Activated naive CD4-positive, alpha-beta T cell treated with anti-CD3 and anti-CD28 coated beads, Interleukin-2, amount 50 U/mL, for 24 hours (primary cell): ENCODE results near the gene FGR.

ENCODE experiments used
- H3K27ac Mint-ChIP-seq: one replicate; pipeline ENCODE4 v1.8.0; 2021; ENCODE audit warnings: mild to moderate bottlenecking, mixed read lengths
- H3K27me3 Mint-ChIP-seq: one replicate; pipeline ENCODE4 v1.8.0; 2021; ENCODE audit warnings: mixed read lengths
- H3K36me3 Mint-ChIP-seq: one replicate; pipeline ENCODE4 v1.8.0; 2021; ENCODE audit warnings: mixed read lengths
- H3K4me1 Mint-ChIP-seq: one replicate; pipeline ENCODE4 v1.8.0; 2021; ENCODE audit warnings: mixed read lengths
- H3K4me3 Mint-ChIP-seq: one replicate; pipeline ENCODE4 v1.8.0; 2021; ENCODE audit warnings: mild to moderate bottlenecking, mixed read lengths
- H3K9me3 Mint-ChIP-seq: one replicate; pipeline ENCODE4 v1.8.0; 2021; ENCODE audit warnings: mixed read lengths

FGR gene

DNA sequence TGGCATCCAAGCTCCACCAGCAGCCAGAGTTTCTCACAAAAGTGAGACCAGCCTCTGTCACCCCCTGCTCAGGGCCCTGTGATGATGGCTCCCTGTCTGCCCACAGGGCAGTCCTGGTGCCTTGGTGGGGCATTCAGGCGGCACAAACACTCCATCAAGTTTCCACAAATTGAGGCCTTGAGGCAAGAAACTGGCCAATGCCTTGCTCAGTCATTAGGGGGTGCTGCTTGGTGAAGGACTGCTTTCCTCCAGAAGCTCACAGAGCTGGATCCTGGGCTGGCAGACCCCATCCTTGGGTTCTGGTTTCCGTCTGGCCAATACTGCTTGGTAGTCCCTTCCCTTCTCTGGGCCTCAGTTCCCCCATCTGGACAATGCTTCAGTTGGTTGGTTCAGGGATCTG lies 18.5 kb downstream of the FGR start:
- no peaks in the 10 kb centered on the region for H3K36me3 Mint-ChIP-seq

DNA sequence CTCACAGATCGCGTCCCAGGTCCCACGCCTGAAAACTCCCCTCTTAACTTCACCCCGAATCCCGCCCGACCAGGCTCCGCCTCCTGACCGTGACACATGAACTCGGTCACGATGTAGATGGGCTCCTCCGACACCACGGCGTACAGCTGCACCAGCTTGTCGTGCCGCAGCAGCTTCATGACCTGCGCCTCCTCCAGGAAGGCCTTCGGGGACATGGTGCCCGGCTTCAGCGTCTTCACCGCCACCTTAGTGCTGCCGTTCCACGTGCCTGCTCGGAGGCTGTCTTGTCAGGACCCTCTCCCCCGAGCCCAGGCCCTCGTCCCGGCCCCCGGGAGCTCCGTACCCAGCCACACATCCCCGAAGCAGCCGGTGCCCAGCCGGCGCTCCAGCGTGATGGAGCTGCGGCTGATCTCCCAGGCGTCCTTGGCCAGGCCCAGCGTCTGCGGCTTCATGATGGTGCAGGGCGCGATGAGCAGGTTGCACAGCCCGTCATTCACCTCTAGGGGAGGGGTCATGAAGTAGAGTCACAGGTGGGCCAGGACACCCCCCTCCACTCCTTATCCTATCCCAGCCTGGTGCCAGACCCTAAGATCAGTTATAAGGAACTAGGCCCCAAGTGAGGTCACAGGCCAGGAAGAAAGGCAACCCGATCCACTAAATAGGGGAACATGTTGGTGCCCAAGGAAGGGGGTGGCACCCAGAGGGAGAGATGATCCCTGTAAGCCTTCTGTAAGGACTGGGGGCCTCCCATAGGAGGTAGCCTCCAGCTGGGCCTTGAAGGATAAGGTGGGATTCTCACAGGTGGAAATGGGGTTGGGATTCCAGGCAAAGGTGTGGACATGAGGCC lies 19.4 kb downstream of the FGR start:
- no peak overlapping the region for H3K4me3 Mint-ChIP-seq
- peak overlapping the region; percentile 93 for H3K27ac Mint-ChIP-seq
- H3K36me3 Mint-ChIP-seq: no peaks in the 10 kb centered on the region
- H3K27me3 Mint-ChIP-seq: no peaks in the 10 kb centered on the region
- H3K4me1 Mint-ChIP-seq: peaks cover 74% of the 10 kb centered on the region
- H3K9me3 Mint-ChIP-seq: no peaks in the 10 kb centered on the region

More for the DNA sequence above, 18.5 kb downstream of the FGR start:
- no peaks in the 10 kb centered on the region for H3K27me3 Mint-ChIP-seq
- H3K4me3 Mint-ChIP-seq: no peak overlapping the region
- H3K9me3 Mint-ChIP-seq: no peaks in the 10 kb centered on the region
- peaks cover 68% of the 10 kb centered on the region for H3K4me1 Mint-ChIP-seq
- H3K27ac Mint-ChIP-seq: peak overlapping the region; percentile 62

DNA sequence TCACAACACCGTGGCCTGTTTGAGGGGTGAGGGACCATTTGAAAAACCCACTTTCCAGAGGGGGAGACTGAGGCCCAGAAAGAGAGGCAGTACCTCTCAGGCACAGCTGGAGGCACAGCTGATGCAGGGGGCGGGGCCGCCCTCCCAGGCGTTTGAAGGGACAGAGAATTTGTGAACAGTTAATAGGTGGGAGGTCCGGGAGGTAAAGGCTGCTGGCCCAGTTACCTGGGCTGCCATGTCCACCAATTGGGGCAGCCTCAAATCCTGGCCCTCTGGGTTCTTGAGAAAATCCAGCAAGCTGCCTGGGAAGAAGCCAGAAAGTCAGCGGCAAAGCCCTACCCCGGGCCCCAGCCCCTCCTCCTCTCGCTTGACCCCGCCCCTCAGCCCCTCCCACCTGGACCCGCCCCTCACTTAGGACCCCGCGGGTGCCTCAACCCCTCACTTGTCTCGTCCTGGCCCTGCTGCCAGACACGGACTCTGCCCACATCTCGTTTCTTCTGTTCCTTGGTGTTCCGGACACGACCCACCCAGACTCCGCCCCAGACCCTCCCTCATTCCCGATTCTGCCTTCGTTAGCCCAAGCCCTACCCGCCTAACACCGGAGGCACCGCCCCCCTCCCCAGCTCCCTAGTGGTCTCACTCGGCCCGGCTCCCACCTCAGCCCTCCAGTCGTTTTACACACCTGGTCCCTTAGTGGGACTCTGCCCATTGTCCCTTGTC lies 20.2 kb downstream of the FGR start:
- no peak overlapping the region for H3K4me3 Mint-ChIP-seq
- H3K36me3 Mint-ChIP-seq: no peaks in the 10 kb centered on the region
- no peaks in the 10 kb centered on the region for H3K27me3 Mint-ChIP-seq
- no peaks in the 10 kb centered on the region for H3K9me3 Mint-ChIP-seq
- H3K27ac Mint-ChIP-seq: peak overlapping the region; percentile 93
- peaks cover 74% of the 10 kb centered on the region for H3K4me1 Mint-ChIP-seq

- Mint-ChIP-seq H3K4me3 (peak overlapping the region; percentile 34), H3K4me1 (peaks cover 67% of the 10 kb centered on the region), H3K27ac (peak overlapping the region; percentile 77), H3K27me3 (no peaks in the 10 kb centered on the region), H3K9me3 (no peaks in the 10 kb centered on the region), H3K36me3 (no peaks in the 10 kb centered on the region)
These were observed 20.9 kb downstream of the FGR start for GRCh38 chr1:27614043-27614624.

- Mint-ChIP-seq H3K4me3 (no peak overlapping the region), H3K27me3 (no peaks in the 10 kb centered on the region), H3K27ac (no peak overlapping the region), H3K4me1 (peaks cover 54% of the 10 kb centered on the region), H3K36me3 (no peaks in the 10 kb centered on the region), H3K9me3 (no peaks in the 10 kb centered on the region)
These were observed 22.3 kb downstream of the FGR start for GRCh38 chr1:27612718-27613117.

- no peak overlapping the region for H3K4me3 Mint-ChIP-seq
- H3K9me3 Mint-ChIP-seq: no peaks in the 10 kb centered on the region
- H3K27me3 Mint-ChIP-seq: no peaks in the 10 kb centered on the region
- peaks cover 46% of the 10 kb centered on the region for H3K4me1 Mint-ChIP-seq
- H3K27ac Mint-ChIP-seq: no peak overlapping the region
- H3K36me3 Mint-ChIP-seq: no peaks in the 10 kb centered on the region
These were observed 23.5 kb downstream of the FGR start for GRCh38 chr1:27611450-27611849.

- Mint-ChIP-seq H3K27me3 (no peaks in the 10 kb centered on the region), H3K4me3 (no peak overlapping the region), H3K27ac (no peak overlapping the region), H3K36me3 (no peaks in the 10 kb centered on the region), H3K9me3 (no peaks in the 10 kb centered on the region), H3K4me1 (peaks cover 50% of the 10 kb centered on the region)
These were observed 25.3 kb downstream of the FGR start for GRCh38 chr1:27609618-27610240.

DNA sequence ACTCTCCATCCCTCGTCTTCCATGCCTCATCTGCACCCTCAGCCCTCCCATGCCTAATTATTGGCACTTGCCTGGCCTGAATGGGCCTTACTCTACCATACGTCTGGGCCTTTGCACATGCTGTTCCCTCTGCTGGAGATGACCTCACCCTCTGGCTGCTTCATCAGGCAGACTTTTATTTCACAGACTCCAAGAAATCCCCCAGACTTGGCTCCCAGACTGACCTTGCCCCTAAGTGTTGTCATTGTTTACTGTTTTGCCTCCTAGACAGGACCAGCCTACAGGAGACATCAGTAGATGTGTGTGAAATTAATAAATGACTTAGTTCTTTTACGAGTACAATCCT lies 25.8 kb downstream of the FGR start:
- no peak overlapping the region for H3K4me3 Mint-ChIP-seq
- H3K27ac Mint-ChIP-seq: no peak overlapping the region
- H3K9me3 Mint-ChIP-seq: no peaks in the 10 kb centered on the region
- peaks cover 46% of the 10 kb centered on the region for H3K4me1 Mint-ChIP-seq
- H3K36me3 Mint-ChIP-seq: no peaks in the 10 kb centered on the region
- no peaks in the 10 kb centered on the region for H3K27me3 Mint-ChIP-seq

DNA sequence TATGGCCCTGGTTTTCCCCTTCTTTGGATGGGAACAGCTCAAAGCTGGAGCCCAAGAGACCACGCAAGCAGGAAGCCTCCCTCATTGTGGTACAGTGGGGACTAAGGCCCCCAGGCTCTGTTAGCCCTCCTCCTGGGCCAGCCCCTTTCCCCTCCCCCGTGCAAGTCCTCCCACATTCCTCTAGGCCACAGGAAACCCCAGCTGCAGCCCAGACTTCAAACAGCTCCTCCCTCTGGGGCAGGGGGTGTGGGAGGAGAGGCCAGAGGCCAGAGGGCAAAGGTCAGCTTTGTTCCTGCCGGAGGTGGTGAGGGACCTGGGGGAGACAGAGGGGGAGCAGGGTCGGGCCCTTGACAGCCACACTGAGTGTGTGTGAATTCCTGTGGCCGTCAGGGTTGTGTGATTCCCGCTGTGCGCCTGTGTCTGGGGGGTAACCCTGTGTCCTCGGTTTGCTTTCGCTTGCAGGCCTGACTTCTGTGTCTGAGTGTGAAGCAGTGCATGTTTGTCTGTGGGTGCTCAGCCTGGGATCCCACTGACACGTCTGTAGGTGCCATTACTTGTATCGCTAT lies 27.7 kb downstream of the FGR start:
- Mint-ChIP-seq H3K4me3 (no peak overlapping the region), H3K27ac (no peak overlapping the region), H3K36me3 (no peaks in the 10 kb centered on the region), H3K4me1 (peaks cover 34% of the 10 kb centered on the region), H3K27me3 (no peaks in the 10 kb centered on the region), H3K9me3 (no peaks in the 10 kb centered on the region)

GRCh38 chr1:27606708-27607238 lies 28.2 kb downstream of the FGR start:
- H3K4me1 Mint-ChIP-seq: peaks cover 33% of the 10 kb centered on the region
- no peak overlapping the region for H3K27ac Mint-ChIP-seq
- H3K4me3 Mint-ChIP-seq: no peak overlapping the region

DNA sequence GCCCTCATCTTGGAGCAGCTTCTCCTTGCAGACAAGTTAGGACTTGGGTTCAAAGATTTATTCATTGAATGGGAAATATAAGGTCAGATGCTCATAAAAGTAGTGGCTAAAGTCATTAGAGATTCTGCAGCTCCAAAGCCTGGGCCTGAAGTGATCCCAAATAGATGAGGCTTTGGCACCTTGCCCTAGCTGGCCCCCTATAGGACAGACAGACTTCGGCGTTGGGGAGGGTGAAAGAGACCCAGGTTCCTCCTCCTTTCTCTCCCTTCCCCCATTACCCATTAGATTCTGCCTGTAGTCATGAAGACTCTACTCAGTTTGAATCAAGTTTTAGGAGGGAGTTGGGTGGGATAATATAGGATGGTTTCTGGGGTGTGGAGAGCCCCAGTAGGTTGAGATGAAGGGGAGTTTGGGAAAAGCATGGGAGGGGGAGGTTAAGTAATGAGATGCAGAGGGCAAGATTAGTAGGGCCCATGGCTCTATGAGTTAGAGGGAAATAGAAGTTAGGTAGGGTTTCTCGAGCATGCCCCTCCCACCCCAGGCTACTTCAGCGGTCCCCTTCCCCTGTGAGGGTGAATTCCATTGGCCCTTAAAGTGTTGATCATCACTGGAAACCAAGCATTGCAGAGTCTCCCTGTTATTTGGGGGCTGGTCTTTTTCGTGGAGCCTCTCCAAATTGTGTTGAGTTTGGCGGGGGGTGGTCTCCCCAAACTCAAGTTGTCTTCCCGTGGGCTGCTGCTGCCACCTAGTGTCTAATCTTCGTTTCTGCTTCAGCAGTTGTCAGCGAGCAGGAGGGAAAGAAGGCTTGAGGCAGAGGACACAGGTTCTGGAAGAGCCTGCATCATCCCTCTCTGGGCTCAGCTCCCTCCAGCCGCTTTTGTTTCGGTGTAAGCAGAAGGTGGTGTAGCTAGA lies 28.9 kb downstream of the FGR start:
- H3K27me3 Mint-ChIP-seq: no peaks in the 10 kb centered on the region
- no peaks in the 10 kb centered on the region for H3K9me3 Mint-ChIP-seq
- peaks cover 39% of the 10 kb centered on the region for H3K4me1 Mint-ChIP-seq
- no peaks in the 10 kb centered on the region for H3K36me3 Mint-ChIP-seq
- H3K4me3 Mint-ChIP-seq: peak overlapping the region; percentile 94
- H3K27ac Mint-ChIP-seq: no peak overlapping the region

More at GRCh38 chr1:27606708-27607238, 28.2 kb downstream of the FGR start:
- H3K27me3 Mint-ChIP-seq: no peaks in the 10 kb centered on the region
- no peaks in the 10 kb centered on the region for H3K36me3 Mint-ChIP-seq
- no peaks in the 10 kb centered on the region for H3K9me3 Mint-ChIP-seq

GRCh38 chr1:27605300-27605766 lies 29.7 kb downstream of the FGR start:
- H3K27ac Mint-ChIP-seq: peak overlapping the region; percentile 76
- H3K36me3 Mint-ChIP-seq: no peaks in the 10 kb centered on the region

GRCh38 chr1:27604579-27605299 lies 30.2 kb downstream of the FGR start:
- Mint-ChIP-seq H3K36me3 (no peaks in the 10 kb centered on the region), H3K4me1 (peaks cover 47% of the 10 kb centered on the region), H3K4me3 (peak overlapping the region; percentile 94), H3K9me3 (no peaks in the 10 kb centered on the region), H3K27me3 (no peaks in the 10 kb centered on the region), H3K27ac (peak overlapping the region; percentile 76)

More at GRCh38 chr1:27605300-27605766, 29.7 kb downstream of the FGR start:
- peaks cover 41% of the 10 kb centered on the region for H3K4me1 Mint-ChIP-seq
- H3K27me3 Mint-ChIP-seq: no peaks in the 10 kb centered on the region
- H3K4me3 Mint-ChIP-seq: peak overlapping the region; percentile 94
- no peaks in the 10 kb centered on the region for H3K9me3 Mint-ChIP-seq
